CD4-positive, alpha-beta T cell treated with Interferon gamma for 1 hour (primary cell): ENCODE data around the gene MAGEF1.

Source experiments
- DNase-seq: peaks from one replicate; pipeline ENCODE4 v3.0.0-alpha.2; 2020

The MAGEF1 gene

DNA sequence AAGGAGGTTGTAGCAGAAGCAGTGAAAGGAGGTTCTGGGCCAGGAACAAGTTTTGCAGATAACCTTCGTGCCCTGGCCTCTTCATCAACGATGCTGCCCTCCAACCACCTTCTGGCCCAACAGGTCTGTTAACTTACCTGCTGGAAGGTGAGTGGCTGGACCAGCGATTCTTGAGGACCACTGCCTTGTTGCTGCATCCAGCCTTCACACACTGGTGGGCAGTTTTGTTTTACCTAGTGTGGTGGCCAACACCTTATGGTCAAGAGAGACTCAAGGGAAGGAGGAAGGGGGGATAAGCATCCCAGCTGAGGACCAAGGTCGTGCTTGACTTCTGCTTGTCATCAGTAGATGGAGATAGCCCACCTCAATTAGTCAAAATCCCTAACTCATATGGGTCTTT lies 7.8 kb upstream of the MAGEF1 start:
- DNase-seq, result no peak

- no peak for DNase-seq
Measured at GRCh38 chr3:184718431-184718830, 6.6 kb upstream of the MAGEF1 start.

DNA sequence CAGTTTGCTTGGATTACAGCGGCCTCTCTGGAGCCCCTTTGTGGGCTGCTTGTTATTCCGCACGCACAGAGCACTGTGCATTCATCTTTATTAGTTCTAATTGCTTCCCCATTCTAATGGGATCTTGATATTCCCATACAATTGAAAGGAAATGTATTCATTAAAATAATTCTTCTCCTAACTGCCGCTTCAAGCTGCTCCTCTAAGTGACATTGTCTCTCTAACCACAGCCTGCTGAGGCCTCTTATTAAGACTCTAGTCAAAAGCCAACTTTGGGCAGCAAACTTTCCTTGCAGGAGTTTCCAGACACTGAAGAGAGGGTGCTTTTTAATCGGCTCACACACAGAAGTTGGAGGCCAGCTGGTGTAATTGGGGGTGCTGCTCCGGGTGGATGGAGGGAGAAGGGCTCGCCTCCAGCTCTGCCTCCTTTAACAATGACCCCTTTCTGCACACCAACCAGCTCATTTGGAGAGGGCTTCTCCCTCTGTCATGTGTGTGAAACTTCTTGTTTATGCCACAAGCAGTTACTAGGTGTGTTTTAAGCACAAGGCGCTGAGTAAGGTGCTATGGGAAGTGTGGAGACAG lies 5.6 kb upstream of the MAGEF1 start:
- no peak for DNase-seq

DNA sequence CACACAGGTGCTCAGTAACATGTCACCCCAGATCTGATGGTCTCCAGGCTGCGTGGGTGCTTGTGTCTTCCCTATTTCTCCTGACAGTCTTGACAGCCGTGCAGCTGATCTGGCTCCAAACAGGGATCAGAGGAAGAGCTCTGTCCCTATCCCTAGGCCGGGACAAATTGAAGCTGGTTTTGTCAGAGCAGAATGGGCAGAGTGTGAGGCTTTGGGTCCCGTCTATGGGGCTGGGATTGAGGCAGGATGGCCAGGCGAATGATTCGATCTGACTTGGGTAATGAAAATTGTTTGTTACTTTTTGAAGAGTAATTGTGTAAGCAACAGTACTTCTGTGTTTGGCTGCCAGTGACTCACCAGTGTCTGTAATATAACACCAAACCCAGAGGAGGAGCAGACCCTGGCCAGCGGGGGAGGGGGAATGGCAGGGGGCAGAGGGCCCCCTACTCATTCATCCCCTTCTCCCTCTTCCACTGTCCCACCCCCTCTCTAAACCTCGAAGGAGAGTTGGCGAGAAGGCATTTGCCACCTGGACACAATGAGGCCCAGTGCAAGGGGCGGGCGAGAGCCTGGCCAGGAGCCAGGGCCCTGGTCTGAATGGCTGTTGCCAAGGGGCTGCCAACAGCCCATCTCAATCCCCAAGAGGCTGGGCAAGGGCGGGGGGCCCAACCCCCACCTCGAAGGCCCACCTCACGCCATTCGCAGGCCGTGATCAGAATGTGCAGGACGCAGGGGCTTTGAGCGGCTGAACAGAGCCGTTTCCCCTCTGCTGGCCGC lies 4.9 kb upstream of the MAGEF1 start:
- DNase-seq, result no peak

DNA sequence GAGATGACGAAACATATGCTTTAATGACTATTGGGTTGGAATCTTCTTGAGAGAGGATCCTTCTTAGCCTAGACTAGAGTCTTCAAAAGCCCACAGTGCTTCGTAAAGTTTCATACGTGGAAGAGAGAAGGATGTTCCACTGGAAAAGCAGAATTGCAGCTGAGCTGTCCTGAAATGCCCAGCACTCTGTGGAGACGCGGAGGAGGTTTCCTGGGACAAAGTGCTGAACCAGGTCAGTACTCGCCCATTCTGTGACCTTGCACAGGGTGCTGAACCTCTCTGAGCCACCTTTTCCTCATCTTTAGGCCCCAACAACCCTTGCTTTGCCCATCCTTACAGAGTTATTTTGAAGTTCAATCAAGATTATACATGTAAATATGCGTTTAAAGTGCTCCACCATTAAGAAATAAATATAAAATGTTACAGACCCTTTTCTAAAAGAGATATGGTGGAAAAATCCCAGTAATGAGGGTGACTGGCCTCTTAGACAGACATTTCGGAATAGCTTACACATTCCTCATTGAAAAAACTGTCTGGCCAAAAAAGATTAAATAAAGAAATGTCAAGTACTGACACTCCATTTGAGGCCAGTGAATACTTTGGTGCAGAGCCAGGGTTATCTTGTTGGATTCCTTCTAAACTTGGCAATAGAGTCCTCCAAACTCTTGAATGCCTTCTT lies 4.2 kb upstream of the MAGEF1 start:
- DNase-seq, result no peak

GRCh38 chr3:184713521-184713920 lies 1.7 kb upstream of the MAGEF1 start:
- no peak for DNase-seq

DNA sequence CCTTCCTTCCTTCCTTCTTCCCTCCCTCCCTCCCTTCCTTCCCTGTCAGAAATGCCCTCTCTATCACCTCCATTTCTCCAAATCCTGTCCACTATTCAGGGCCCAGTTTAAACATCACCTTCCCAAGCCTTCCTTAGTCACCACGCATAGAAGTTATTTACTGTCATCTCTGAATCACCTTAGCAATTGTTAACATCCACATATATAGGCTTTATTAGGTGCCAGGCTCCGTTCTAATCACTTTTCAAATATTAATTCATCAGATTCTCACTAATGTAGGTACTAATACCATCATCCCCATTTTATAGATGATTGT lies 1.1 kb upstream of the MAGEF1 start:
- no peak for DNase-seq

GRCh38 chr3:184712248-184713039 lies 580 bp upstream of the MAGEF1 start:
- no peak for DNase-seq

- DNase-seq, result peak; percentile 22
Measured at GRCh38 chr3:184710870-184711492, 883 bp downstream of the MAGEF1 start.

- DNase-seq, result no peak
Measured at GRCh38 chr3:184703657-184704056, 8.2 kb downstream of the MAGEF1 start.

GRCh38 chr3:184700759-184701158 lies 11.1 kb downstream of the MAGEF1 start:
- no peak for DNase-seq

DNA sequence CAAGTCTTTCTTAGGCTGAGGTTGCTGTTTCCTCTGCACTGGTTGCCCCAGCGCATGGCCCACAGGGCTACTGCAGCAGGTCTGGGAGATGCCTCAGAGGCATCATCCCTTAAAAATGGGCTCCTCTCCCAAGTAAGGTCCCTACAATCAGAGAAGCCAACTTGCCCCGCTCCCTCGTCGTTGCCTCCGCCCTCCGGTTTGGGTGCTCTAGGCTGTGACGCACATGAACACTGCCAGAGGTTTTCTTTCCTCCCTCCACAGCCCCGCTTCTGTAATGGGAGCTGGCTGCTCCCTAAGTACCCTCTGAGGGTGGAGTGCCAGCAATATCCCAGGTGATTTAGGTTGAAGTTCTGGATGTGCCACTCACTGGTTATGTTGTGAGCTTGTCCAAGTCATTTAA lies 14.0 kb downstream of the MAGEF1 start:
- no peak for DNase-seq

DNA sequence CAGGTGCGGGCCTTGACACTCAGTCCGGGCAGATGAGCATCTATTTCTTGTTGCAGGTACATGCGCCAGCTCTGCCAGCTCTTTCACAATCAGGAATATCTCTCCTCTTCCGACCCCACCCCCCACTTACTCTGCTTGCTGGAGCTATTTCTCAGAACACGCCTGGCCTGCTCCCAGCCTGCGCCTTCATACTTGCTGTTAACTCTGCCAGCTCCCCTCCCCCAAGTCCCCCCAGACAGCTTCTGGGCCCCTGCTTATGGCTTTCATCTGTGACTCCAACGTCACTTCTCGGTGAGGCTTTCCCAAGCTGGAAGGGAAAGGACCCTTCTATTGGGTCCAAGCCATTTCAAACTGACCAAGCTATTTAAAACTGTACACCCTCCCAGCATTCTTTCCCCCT lies 15.2 kb downstream of the MAGEF1 start:
- DNase-seq, result no peak

- no peak for DNase-seq
Measured at GRCh38 chr3:184694716-184695115, 17.1 kb downstream of the MAGEF1 start.

DNA sequence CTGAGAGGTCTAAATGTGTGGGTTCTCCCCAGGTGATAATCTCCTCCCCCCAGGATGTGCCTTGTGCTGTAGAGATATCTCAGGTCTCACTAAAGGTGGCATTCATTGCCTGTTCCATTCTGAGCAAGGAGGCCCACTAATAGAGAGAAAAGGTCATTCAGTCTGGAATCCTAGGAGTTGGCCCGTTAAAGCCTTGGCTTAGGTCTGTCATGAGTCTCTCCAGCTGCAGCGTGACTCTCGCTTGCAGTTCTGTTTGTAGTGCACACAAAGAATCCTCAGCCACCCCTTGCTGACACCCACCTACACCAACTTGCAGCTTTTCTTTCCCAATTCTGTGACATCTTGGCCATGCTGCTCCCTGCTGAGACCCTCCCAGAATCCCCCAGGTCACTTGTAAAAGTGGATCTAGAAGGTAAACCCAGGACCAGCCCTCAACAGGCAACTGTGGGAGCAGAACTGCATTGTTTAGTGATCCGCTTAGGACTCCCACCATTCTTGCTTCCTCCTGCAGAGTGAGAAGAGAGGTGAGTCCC lies 17.7 kb downstream of the MAGEF1 start:
- DNase-seq, result no peak

- DNase-seq, result no peak
Measured at GRCh38 chr3:184693011-184693975, 18.6 kb downstream of the MAGEF1 start.

DNA sequence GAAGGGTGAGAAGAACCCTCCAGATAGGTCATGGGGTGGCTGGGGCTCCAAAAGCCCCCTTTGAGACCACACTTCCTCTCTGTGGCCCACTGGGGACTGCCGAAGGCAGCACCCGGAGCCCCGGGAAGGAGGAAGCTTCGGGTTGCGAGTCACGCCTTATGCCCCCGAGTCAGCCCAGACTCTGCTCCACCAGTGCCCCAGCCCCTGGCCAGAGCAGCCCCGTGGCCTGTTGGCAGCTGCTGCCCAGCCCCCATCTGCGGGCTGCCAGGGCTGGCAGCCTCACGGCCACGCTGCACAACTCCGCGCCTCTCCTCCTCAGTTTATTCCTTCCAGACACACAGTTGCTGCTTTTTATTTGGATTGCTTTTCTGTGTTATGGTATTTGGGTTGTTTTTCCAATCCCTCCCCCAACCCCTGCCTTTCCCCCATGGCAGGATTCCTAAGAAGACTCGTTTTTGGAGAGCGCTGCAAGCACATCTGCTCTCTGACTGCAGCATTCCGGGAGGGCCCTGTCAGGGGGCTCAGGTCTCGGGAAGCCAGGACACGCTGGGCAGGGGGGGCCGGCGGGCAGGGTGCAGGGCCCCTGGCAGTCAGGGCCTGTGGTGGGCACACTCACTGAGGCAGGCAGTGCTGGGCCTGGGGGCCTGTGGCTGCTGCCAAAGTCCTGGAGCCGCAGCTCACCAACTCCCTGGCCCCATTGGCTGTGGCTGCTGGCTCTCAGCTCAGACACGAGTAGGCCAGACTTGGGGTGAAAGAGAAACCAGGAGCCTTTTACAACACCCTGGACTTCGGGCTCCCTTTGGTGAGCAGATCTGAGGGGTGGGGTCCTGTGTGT lies 20.2 kb downstream of the MAGEF1 start:
- peak; percentile 45 for DNase-seq

GRCh38 chr3:184690192-184690883 lies 21.5 kb downstream of the MAGEF1 start:
- no peak for DNase-seq

DNA sequence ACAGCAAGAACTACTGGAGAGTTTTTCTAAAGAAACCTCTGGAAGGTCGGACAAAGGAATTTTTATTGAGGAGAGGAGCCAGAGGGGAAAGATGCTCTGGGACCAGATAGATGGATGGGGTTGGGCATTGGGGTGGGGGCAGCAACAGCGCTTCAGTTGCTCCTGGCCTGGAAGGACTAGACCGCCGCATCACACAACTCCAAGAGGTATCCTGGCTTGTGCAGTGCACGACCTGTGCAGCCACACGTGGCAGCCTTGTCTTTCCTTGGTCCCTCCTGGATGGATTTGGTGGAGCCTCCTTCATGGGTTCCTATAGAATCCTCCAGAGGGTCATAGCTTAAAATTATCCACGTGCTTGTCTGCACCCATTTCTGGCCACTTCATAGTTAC lies 23.0 kb downstream of the MAGEF1 start:
- DNase-seq, result no peak

DNA sequence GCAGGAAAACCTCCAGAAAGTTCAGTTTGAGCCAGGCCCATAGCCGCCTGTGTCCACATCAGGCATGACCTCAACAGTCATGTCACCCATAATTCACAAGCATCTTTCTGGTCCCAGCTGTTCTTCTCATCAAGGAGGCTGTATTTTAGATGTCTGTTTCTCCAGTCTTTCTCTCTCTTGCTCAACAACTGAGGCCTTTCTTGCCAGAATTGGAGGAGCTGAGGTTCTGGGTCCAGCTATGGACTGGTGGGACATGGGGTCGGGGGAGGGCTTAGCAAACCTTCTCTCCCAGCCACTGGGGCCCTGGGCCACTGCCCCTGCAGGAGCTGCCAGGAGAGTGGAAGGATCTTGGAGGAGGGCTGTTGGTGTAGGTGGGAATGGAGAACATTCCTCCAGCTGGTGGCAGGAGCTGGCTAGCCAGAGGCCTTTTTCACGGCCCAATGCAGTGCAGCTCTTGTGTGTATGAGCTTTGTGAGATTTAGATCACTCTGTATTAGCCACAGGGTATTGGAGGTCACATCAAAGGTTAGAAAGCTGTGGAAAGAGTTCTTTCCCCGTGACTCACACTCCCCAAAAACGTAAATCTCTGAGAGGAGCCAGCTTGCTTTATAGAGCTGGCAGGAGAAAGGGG lies 23.5 kb downstream of the MAGEF1 start:
- DNase-seq, result no peak
